Measurements from ENCODE around the gene EBLN1. TPM values are rescaled to one million over a fixed set of nuclear protein-coding genes. Genes with fewer than 3 reads are reported as not detected.

Gene EBLN1
- polyA plus RNA-seq, 3 donors: not detected

DNA sequence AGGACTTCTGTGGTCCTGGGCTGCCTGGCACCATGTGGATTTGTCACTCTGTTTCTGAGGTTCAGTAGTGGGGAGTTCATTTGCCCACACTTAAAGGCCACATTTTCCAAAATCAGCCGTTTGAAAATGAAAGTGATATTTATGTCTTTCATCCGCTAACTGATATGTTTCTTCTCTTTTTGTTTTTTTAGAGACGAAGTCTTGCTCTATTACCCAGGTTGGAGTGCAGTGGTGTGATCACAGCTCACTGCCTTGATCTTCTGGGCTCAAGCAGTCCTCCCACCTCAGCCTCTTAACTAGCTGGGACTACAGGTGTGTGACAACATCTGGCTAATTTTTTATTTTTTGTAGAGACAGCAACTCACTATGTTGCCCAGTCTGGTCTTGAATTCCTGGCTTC, 58.6 kb downstream of the EBLN1 start:
- no peak for DNase-seq (ENCODE audit: extremely low read depth in 1 of 11, low read depth in 9 of 11, low spot score in 4 of 11)

Other genes with a start within 250 kb of the EBLN1 start
- 10 to 100 TPM; 27.2 to 29.8 (median 28.3) TPM for gene DNAJC1, start 214.3 kb downstream of the EBLN1 start, polyA plus RNA-seq (ENCODE audit: insufficient read length in 3 of 3)
- 10 to 100 TPM; 76.2 to 98.2 (median 82.5) TPM for gene COMMD3, start 98.4 kb upstream of the EBLN1 start, polyA plus RNA-seq (ENCODE audit: insufficient read length in 3 of 3)
- 100 to 1,000 TPM in 1 of 3 donors, 10 to 100 TPM in 2; 94.3 to 116 (median 99.9) TPM for gene BMI1, start 103.1 kb upstream of the EBLN1 start, polyA plus RNA-seq (ENCODE audit: insufficient read length in 3 of 3)
- gene SPAG6, start 127.5 kb upstream of the EBLN1 start, polyA plus RNA-seq (ENCODE audit: insufficient read length in 3 of 3): 1 to 10 TPM in 2 of 3 donors, under 1 TPM in 1; 0.78 to 1.5 (median 1.3) TPM

All from renal cortex interstitium (tissue), 11 donors.